GM19397 (cell line): Measurements from ENCODE around the gene ZNF541.

Experiments used
- ATAC-seq: cut with Tn5 transposase; IDR thresholded peaks from one replicate; pipeline ENCODE4 v1.9.1; 2021; ENCODE audit warnings: mild to moderate bottlenecking, moderate library complexity; ENCODE audit not compliant: unreplicated experiment

Gene ZNF541

GRCh38 chr19:47544476-47544875 lies 28.5 kb downstream of the ZNF541 start:
- no peak for ATAC-seq

- ATAC-seq, result no peak
Measured at GRCh38 chr19:47544075-47544474, 28.9 kb downstream of the ZNF541 start.

- no peak for ATAC-seq
Measured at GRCh38 chr19:47542030-47542475, 30.9 kb downstream of the ZNF541 start.

- no peak for ATAC-seq
Measured at GRCh38 chr19:47541518-47541917, 31.4 kb downstream of the ZNF541 start.

- no peak for ATAC-seq
Measured at GRCh38 chr19:47540748-47541147, 32.2 kb downstream of the ZNF541 start.

- ATAC-seq, result no peak
Measured at GRCh38 chr19:47539747-47540311, 33.1 kb downstream of the ZNF541 start.

GRCh38 chr19:47538812-47539211 lies 34.1 kb downstream of the ZNF541 start:
- no peak for ATAC-seq

GRCh38 chr19:47537493-47537892 lies 35.5 kb downstream of the ZNF541 start:
- no peak for ATAC-seq

- no peak for ATAC-seq
Measured at GRCh38 chr19:47534628-47535027, 38.3 kb downstream of the ZNF541 start.

- no peak for ATAC-seq
Measured at GRCh38 chr19:47531640-47532387, 41.1 kb downstream of the ZNF541 start.

GRCh38 chr19:47529018-47529742 lies 43.8 kb downstream of the ZNF541 start:
- no peak for ATAC-seq

GRCh38 chr19:47526798-47527197 lies 46.1 kb downstream of the ZNF541 start:
- ATAC-seq, result no peak

- no peak for ATAC-seq
Measured at GRCh38 chr19:47523473-47523872, 49.5 kb downstream of the ZNF541 start.
